K562 (cell line): ENCODE measurements around the gene COX20.

Experiments
- MXI1 ChIP-seq: IDR thresholded peaks from 2 replicates; pipeline ENCODE4 v1.6.1; 2011; ENCODE audit warnings: low read depth, mild to moderate bottlenecking, improper control_type of control experiment, low read length
- POLR2A ChIP-seq: fragments of 450-650 bp; conservative IDR thresholded peaks from 2 replicates; pipeline ENCODE4 v1.6.1; 2016

- no peak for TF ChIP-seq MXI1
- TF ChIP-seq POLR2A: no peak
These were observed 58.4 kb downstream of the COX20 start for GRCh38 chr1:244893836-244894235.
